ENCODE measurements around the gene CARS2.

Gene CARS2

GRCh38 chr13:110682746-110683145 lies 23.2 kb downstream of the CARS2 start:
- H3K4me3 ChIP-seq (ENCODE audit: insufficient read depth, low read length, poor library complexity, severe bottlenecking), result no peak overlapping the region
- H2AFZ ChIP-seq (ENCODE audit: low read depth, low read length, severe bottlenecking), result no peak overlapping the region
- H3K36me3 ChIP-seq (ENCODE audit: low read length), result peaks cover 7% of the 10 kb centered on the region; the same call in 1 of the 2 replicates
- H3K9me2 ChIP-seq (replicated peaks; ENCODE audit: insufficient read depth, low read length), result no peaks in the 10 kb centered on the region
- no peak overlapping the region for H3K4me2 ChIP-seq (ENCODE audit: low read depth, low read length, poor library complexity, severe bottlenecking)
- no peaks in the 10 kb centered on the region for H3K79me2 ChIP-seq (ENCODE audit: insufficient read depth, low read length)
- no peak overlapping the region for H3K9ac ChIP-seq (ENCODE audit: low read length)
- H4K20me1 ChIP-seq (ENCODE audit: low read depth, low read length), result no peaks in the 10 kb centered on the region
- TF ChIP-seq EZH2phosphoT487 (conservative IDR thresholded peaks at IDR 0.05; ENCODE audit: low read length) (no peak), CTCF (IDR thresholded peaks at IDR 0.05; ENCODE audit: insufficient read depth, low read length, poor library complexity, severe bottlenecking) (no peak)
- no peaks in the 10 kb centered on the region for H3K27me3 ChIP-seq (ENCODE audit: low read length)
- no peak overlapping the region for H3K27ac ChIP-seq (ENCODE audit: low read depth, low read length)
- H3F3A ChIP-seq (ENCODE audit: insufficient read depth), result 0 out of 2 replicates have a peak, but pooled peaks cover 22% of the 10 kb centered on the region
- no peaks in the 10 kb centered on the region for H3K9me3 ChIP-seq (ENCODE audit: insufficient read depth, low read length)

GRCh38 chr13:110681868-110682550 lies 23.9 kb downstream of the CARS2 start:
- Histone ChIP-seq H3K4me2 (ENCODE audit: low read depth, low read length, poor library complexity, severe bottlenecking) (no peak overlapping the region), H2AFZ (ENCODE audit: low read depth, low read length, severe bottlenecking) (no peak overlapping the region), H3K9ac (ENCODE audit: low read length) (no peak overlapping the region), H3K27ac (ENCODE audit: low read depth, low read length) (no peak overlapping the region), H4K20me1 (ENCODE audit: low read depth, low read length) (no peaks in the 10 kb centered on the region), H3K27me3 (ENCODE audit: low read length) (no peaks in the 10 kb centered on the region), H3K9me2 (replicated peaks; ENCODE audit: insufficient read depth, low read length) (no peaks in the 10 kb centered on the region), H3K4me3 (ENCODE audit: insufficient read depth, low read length, poor library complexity, severe bottlenecking) (no peak overlapping the region), H3K36me3 (ENCODE audit: low read length) (peaks cover 7% of the 10 kb centered on the region; the same call in 1 of the 2 replicates), H3F3A (ENCODE audit: insufficient read depth) (0 out of 2 replicates have a peak, but pooled peaks cover 22% of the 10 kb centered on the region), H3K79me2 (ENCODE audit: insufficient read depth, low read length) (no peaks in the 10 kb centered on the region), H3K9me3 (ENCODE audit: insufficient read depth, low read length) (no peaks in the 10 kb centered on the region)
- TF ChIP-seq EZH2phosphoT487 (conservative IDR thresholded peaks at IDR 0.05; ENCODE audit: low read length) (no peak), CTCF (IDR thresholded peaks at IDR 0.05; ENCODE audit: insufficient read depth, low read length, poor library complexity, severe bottlenecking) (no peak)

GRCh38 chr13:110680852-110681251 lies 25.1 kb downstream of the CARS2 start:
- no peaks in the 10 kb centered on the region for H4K20me1 ChIP-seq (ENCODE audit: low read depth, low read length)
- H3K9me2 ChIP-seq (replicated peaks; ENCODE audit: insufficient read depth, low read length), result no peaks in the 10 kb centered on the region
- no peaks in the 10 kb centered on the region for H3K79me2 ChIP-seq (ENCODE audit: insufficient read depth, low read length)
- no peaks in the 10 kb centered on the region for H3K27me3 ChIP-seq (ENCODE audit: low read length)
- no peak overlapping the region for H3K9ac ChIP-seq (ENCODE audit: low read length)
- H3K36me3 ChIP-seq (ENCODE audit: low read length), result peaks cover 7% of the 10 kb centered on the region; the same call in 1 of the 2 replicates
- 0 out of 2 replicates have a peak, but pooled peaks cover 26% of the 10 kb centered on the region for H3F3A ChIP-seq (ENCODE audit: insufficient read depth)
- H3K9me3 ChIP-seq (ENCODE audit: insufficient read depth, low read length), result no peaks in the 10 kb centered on the region
- H3K4me3 ChIP-seq (ENCODE audit: insufficient read depth, low read length, poor library complexity, severe bottlenecking), result no peak overlapping the region
- no peak overlapping the region for H3K4me2 ChIP-seq (ENCODE audit: low read depth, low read length, poor library complexity, severe bottlenecking)
- peak overlapping the region; percentile 45; the same call in 1 of the 2 replicates for H3K27ac ChIP-seq (ENCODE audit: low read depth, low read length)
- TF ChIP-seq CTCF (IDR thresholded peaks at IDR 0.05; ENCODE audit: insufficient read depth, low read length, poor library complexity, severe bottlenecking), result peak; percentile 20
- TF ChIP-seq EZH2phosphoT487 (conservative IDR thresholded peaks at IDR 0.05; ENCODE audit: low read length), result no peak
- H2AFZ ChIP-seq (ENCODE audit: low read depth, low read length, severe bottlenecking), result no peak overlapping the region
